ENCODE data around the gene CCL4L2.
"Not testable (repeated sequence)": the region's sequence is repeated elsewhere in the genome, so short reads cannot be mapped to it uniquely, and the experiment has no call there.

The CCL4L2 gene

DNA sequence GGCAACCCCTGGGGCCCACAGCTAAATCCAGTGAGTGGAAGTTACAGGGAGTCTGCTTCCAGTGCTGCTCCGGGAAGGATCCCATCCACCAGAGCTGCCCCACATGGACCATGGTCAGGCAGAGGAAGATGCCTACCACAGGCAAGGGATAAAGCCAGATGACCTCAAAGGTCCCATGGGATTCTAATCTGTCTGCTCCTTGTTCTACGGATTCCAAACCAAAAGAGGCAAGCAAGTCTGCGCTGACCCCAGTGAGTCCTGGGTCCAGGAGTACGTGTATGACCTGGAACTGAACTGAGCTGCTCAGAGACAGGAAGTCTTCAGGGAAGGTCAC lies 1.4 kb downstream of the CCL4L2 start:
- TF ChIP-seq, protein P1, sequence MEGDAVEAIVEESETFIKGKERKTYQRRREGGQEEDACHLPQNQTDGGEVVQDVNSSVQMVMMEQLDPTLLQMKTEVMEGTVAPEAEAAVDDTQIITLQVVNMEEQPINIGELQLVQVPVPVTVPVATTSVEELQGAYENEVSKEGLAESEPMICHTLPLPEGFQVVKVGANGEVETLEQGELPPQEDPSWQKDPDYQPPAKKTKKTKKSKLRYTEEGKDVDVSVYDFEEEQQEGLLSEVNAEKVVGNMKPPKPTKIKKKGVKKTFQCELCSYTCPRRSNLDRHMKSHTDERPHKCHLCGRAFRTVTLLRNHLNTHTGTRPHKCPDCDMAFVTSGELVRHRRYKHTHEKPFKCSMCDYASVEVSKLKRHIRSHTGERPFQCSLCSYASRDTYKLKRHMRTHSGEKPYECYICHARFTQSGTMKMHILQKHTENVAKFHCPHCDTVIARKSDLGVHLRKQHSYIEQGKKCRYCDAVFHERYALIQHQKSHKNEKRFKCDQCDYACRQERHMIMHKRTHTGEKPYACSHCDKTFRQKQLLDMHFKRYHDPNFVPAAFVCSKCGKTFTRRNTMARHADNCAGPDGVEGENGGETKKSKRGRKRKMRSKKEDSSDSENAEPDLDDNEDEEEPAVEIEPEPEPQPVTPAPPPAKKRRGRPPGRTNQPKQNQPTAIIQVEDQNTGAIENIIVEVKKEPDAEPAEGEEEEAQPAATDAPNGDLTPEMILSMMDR (IDR thresholded peaks at IDR 0.05; ENCODE audit: borderline replicate concordance, insufficient read depth, low read depth, low read length): no peak
- H3K4me3 ChIP-seq (ENCODE audit: low read depth, low read length): no peak overlapping the region

DNA sequence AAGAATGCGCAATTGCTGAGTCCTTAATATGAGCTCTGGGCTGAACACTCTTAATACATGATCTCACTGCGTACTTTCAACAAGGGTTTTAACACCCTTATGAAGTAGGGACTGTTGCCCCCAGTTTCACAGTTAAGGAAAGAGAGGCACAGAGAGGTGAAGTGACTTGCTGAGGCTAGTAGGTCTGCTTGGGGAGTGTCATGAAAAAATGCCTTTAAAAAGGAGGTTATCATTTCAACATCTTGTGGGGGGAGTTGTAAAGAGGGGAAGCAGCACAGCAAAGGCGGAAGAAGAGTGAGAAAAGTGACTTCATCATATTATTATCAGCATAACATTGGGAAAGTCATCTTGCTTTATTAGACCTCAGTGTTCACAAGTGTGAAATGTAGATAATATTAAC lies 2.1 kb downstream of the CCL4L2 start:
- TF ChIP-seq, protein P1 (IDR thresholded peaks at IDR 0.05; ENCODE audit: borderline replicate concordance, insufficient read depth, low read depth, low read length): no peak
- H3K4me3 ChIP-seq (ENCODE audit: low read depth, low read length): no peak overlapping the region

DNA sequence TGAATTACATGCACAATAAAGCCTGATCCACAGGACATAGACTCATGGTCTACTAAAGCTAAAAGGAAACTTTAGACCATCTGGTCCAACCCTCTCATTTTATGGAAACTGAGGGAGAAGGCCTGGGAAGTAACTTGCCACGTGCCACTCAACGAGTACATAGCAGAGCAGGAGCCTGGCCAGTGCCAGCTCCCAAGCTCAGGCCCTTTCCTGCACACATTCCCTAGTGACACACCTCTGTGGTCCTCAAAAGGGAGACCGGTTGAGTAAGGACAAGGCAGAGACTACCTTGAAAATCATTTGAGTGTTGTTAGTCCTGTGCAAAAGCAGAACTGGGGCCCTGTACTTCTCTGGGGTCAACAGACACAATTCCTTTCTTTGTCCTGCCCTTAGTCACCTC lies 2.8 kb downstream of the CCL4L2 start:
- TF ChIP-seq, protein P1 (IDR thresholded peaks at IDR 0.05; ENCODE audit: borderline replicate concordance, insufficient read depth, low read depth, low read length): no peak
- H3K4me3 ChIP-seq (ENCODE audit: low read depth, low read length): no peak overlapping the region

DNA sequence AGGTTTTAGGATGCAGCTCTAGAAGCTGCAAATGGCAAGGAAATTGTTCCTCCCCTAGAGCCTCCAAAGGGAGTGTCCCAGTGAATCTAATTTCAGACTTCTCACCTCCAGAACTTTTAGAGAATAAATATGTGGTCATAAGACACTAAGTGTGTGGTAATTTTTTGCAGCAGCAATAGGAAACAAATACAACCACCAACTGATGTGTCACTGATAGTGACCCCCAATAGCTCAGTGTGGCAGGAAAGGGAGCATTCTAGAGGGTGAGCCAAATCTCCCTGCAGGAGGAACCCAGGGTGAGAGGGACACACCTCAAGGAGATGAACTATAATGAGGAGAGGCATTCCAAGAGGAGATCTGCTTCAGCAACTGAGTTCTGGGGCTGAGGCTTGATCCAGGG lies 4.1 kb downstream of the CCL4L2 start:
- TF ChIP-seq, protein P1 (IDR thresholded peaks at IDR 0.05; ENCODE audit: borderline replicate concordance, insufficient read depth, low read depth, low read length): no peak

DNA sequence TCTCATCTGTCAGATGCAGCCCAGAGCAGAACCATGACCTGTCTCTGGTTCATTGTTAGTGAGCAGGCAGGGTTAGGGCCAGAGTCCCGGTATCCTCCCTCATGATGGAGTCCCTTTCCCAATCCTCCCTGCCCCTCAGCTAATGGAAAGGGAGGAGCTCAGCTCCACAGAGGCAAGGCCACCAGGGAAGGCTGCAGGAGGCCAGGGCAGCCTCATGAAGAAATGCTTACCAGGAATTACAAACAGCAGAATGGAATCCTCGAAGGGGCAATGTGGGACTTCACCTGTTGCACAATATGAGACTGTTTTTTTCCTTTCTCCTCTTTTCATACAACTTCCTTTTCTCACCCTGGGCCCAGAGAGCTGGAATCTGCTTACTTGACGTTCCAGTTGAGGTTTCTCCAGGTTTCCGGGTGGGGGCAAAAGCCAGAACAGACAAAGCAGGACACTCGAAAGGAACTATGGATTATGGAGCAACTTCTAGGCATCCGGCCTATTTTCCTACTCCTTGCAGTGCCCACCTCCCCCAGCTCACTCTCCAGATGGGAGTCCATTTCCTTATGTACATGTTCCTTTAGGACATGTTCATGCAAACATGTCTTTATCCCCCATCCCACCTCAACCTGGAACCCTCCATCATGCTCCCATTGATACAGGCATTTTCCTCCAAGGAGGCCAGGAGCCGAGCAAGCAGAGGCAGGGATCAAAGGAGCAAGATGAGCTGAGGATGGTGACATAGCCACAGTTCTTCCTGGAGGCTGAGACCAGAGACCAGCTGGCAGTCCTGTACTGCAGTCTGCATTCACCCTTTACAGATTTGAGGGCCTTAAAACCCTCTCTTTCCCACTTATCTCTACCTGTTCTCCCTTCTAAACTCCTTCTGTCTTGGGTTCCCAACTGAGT lies 4.8 kb downstream of the CCL4L2 start:
- not testable (repeated sequence) for H3K4me3 ChIP-seq (ENCODE audit: low read depth, low read length)

More for the DNA sequence above, 4.1 kb downstream of the CCL4L2 start:
- no peak overlapping the region for H3K4me3 ChIP-seq (ENCODE audit: low read depth, low read length)

DNA sequence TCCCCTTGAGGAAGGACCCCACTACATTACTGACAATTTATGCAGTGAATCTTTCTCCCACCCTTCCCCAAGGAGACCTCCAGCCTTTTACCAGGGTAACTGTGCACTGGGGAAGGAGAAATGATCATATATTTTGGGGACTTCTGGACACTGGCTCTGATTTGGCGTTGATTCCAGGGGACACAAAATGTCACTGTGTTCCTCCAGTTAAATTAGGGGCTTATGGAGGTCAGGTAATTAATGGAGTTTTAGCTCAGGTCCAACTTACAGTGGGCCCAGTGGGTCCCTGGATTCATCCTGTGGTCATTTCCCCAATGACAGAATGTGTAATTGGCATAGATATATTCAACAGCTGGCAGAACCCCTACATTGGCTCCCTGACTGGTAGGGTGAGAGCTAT lies 8.7 kb downstream of the CCL4L2 start:
- H3K4me3 ChIP-seq (ENCODE audit: low read depth, low read length): not testable (repeated sequence)

DNA sequence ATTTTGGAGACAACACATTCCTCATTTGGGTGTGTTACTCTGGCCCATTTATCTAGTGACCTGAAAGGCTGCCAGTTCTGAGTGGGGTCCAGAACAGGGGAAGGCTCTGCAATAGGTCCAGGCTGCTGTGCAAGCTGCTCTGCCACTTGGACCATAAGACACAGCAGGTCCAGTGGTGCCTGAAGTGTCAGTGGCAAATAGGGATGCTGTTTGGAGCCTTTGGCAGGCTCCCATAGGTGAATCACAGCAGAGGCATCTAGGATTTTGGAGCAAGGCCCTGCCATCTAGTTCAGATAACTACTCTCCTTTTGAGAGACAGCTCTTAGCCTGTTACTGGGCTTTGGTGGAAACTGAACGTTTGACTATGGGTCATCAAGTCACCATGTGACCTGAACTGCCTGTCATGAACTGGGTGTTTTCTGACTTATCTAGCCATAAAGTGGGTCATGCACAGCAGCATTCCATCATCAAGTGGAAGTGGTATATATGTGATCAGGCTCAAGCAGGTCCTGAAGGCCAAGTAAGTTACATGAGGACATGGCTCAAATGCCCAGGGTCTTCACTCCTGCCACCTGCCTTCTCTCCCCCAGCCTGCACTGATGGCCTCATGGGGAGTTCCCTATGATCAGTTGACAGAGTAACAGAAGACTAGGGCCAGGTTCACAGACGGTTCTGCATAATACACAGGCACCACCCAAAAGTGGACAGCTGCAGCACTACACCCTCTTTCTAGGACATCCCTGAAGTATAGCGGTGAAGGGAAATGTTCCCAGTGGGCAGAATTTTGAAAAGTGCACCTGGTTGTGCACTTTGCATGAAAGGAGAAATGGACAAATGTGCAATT lies 10.1 kb downstream of the CCL4L2 start:
- not testable (repeated sequence) for H3K4me3 ChIP-seq (ENCODE audit: low read depth, low read length)

DNA sequence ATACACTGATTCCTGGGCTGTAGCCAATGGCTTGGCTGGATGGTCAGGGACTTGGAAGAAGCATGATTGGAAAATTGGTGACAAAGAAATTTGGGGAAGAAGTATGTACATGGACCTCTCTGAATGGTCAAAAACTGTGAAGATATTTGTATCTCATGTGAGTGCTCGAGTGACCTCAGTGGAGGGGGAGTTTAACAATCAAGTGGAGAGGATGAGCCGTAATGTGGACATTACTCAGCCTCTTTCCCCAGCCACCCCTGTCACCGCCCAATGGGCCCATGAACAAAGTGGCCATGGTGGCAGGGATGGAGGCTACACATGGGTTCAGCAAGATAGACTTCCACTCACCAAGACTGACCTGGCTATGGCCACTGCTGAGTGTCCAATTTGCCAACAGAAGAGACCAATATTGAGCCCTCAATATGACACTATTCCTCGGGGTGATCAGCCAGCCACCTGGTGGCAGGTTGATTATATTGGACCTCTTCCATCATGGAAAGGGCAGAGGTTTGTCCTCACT lies 10.8 kb downstream of the CCL4L2 start:
- not testable (repeated sequence) for H3K4me3 ChIP-seq (ENCODE audit: low read depth, low read length)

DNA sequence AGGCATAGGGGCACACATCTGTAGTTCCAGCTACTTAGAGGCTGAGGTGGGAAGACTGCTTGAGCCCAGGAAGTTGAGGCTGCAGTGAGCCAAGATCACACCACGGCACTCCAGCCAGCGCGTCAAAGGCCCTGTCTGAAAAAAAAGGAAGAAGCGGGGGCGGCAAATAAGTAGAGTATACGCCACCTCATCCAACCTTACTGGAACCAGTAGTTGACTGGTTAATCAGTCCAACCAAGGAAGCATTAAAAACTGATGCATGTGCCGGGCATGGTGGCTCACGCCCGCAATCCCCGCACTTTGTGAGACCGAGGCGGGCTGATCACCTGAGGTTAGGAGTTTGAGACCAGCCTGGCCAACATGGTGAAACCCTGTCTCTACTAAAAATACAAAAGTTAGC lies 12.1 kb downstream of the CCL4L2 start:
- H3K4me3 ChIP-seq (ENCODE audit: low read depth, low read length): not testable (repeated sequence)

DNA sequence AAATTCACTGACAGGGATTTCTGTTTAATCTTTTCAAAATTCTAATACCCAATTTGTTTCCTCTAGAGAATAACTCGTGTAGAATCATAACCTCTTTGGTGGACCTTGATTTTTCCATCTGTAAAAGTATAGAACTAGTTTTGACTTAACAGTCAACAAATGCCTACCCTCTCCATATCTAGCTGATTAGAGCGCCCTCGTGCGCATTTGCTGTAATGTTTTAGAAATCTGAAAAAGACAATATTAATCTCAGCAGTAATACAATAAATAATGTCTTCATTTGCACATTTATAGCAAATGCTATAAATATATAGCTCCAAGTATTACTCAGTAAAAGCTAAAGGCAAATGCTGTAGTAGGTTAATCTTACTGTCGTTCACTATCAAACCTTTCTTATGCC lies 18.8 kb downstream of the CCL4L2 start:
- not testable (repeated sequence) for H3K4me3 ChIP-seq (ENCODE audit: low read depth, low read length)

DNA sequence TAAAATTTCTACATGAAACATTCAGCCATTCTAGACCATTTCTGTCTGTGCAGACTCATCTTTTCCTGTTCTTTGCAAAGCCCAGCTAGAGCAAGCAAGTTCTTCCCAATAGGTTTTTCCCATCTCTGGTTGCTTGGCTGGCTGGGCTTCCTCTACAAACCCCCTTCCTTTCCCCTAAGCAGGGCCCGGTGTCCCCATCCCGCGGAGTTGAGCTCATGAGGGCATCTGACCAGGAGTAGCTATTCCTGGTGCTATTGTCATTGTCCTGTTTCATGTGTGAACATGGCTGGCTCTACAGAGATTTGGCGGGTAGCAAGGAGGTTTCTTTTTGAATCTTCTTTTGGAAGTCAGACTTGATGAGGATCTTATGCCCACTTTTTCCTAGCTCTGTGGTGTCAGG lies 31.2 kb downstream of the CCL4L2 start:
- H3K4me3 ChIP-seq (ENCODE audit: low read depth, low read length): not testable (repeated sequence)
